HFFc6 (cell line): Measurements from ENCODE around the gene ULBP1. TPM values are rescaled to one million over a fixed set of nuclear protein-coding genes. Genes with fewer than 3 reads are reported as not detected.
A peak's percentile ranks its signal among the peaks of the same experiment; 100 is the strongest.
"Not testable (repeated sequence)": the region's sequence is repeated elsewhere in the genome, so short reads cannot be mapped to it uniquely, and the experiment has no call there.

Experiments used
- DNase-seq: peaks from one replicate; pipeline ENCODE4 v3.0.0-alpha.2; 2018
- H3K27ac Mint-ChIP-seq: 2 replicates; pipeline ENCODE4 v1.8.0; 2020; ENCODE audit warnings: mild to moderate bottlenecking, mixed read lengths
- H3K27me3 Mint-ChIP-seq: 2 replicates; pipeline ENCODE4 v1.8.0; 2021; ENCODE audit warnings: mild to moderate bottlenecking, moderate library complexity, mixed read lengths; ENCODE audit not compliant: insufficient read depth
- H3K36me3 Mint-ChIP-seq: 2 replicates; pipeline ENCODE4 v1.8.0; 2021; ENCODE audit warnings: low read depth, mixed read lengths
- H3K4me1 Mint-ChIP-seq: 2 replicates; pipeline ENCODE4 v1.8.0; 2020; ENCODE audit warnings: low read depth, mixed read lengths
- H3K4me3 Mint-ChIP-seq: 2 replicates; pipeline ENCODE4 v1.8.0; 2020; ENCODE audit warnings: mild to moderate bottlenecking, moderate library complexity, mixed read lengths
- H3K9me3 Mint-ChIP-seq: 2 replicates; pipeline ENCODE4 v1.8.0; 2020; ENCODE audit warnings: mild to moderate bottlenecking, mixed read lengths
- CTCF ChIP-seq: fragments of 200-600 bp; sonication (generic); IDR thresholded peaks from 2 replicates; pipeline ENCODE4 v1.5.0; 2021; ENCODE audit warnings: antibody characterized with exemption, mild to moderate bottlenecking
- total RNA-seq, 6 experiments: library from RNA; stranded (reverse); fragmentation: NEBNext Ultra II Directional; extraction: Animal tissue kit (Norgen Biotek cat#: 25700); gene quantifications; 2 replicates in 1 of 6; 3 replicates in 5 of 6; pipeline ENCODE4 v1.2.3, GENCODE V29; 2021

ULBP1 gene
- total RNA-seq, 6 experiments from 2014 or later = 8.6 to 12.7 (median 9.8) TPM

- Mint-ChIP-seq H3K9me3 (no peaks in the 10 kb centered on the region), H3K27me3 (peaks cover 43% of the 10 kb centered on the region), H3K27ac (no peak overlapping the region), H3K4me1 (peaks cover 10% of the 10 kb centered on the region), H3K4me3 (no peak overlapping the region), H3K36me3 (no peaks in the 10 kb centered on the region)
- peak; percentile 52 for DNase-seq
- peak; percentile 85 for TF ChIP-seq CTCF
Observed at GRCh38 chr6:150016324-150017185, 52.8 kb downstream of the ULBP1 start.

GRCh38 chr6:150017186-150017521, 53.4 kb downstream of the ULBP1 start:
- H3K9me3 Mint-ChIP-seq, H3K4me3 Mint-ChIP-seq, DNase-seq, H3K36me3 Mint-ChIP-seq, H3K27ac Mint-ChIP-seq: not testable (repeated sequence)
- peak; percentile 61 for TF ChIP-seq CTCF
- H3K4me1 Mint-ChIP-seq = peaks cover 10% of the 10 kb centered on the region
- H3K27me3 Mint-ChIP-seq = peaks cover 43% of the 10 kb centered on the region

GRCh38 chr6:150018846-150019580, 55.3 kb downstream of the ULBP1 start:
- H3K27ac Mint-ChIP-seq = no peak overlapping the region
- H3K36me3 Mint-ChIP-seq = no peaks in the 10 kb centered on the region
- no peak for TF ChIP-seq CTCF
- H3K27me3 Mint-ChIP-seq = peaks cover 32% of the 10 kb centered on the region
- peaks cover 7% of the 10 kb centered on the region for H3K4me1 Mint-ChIP-seq
- H3K4me3 Mint-ChIP-seq = no peak overlapping the region
- DNase-seq = no peak
- H3K9me3 Mint-ChIP-seq = no peaks in the 10 kb centered on the region

GRCh38 chr6:150021870-150022269, 58.1 kb downstream of the ULBP1 start:
- peaks cover 32% of the 10 kb centered on the region for H3K27me3 Mint-ChIP-seq
- H3K9me3 Mint-ChIP-seq, H3K4me1 Mint-ChIP-seq, H3K36me3 Mint-ChIP-seq, H3K4me3 Mint-ChIP-seq, H3K27ac Mint-ChIP-seq, DNase-seq: not testable (repeated sequence)

Other genes with a start within 250 kb of the ULBP1 start
- 10 to 100 TPM; 17.8 to 22.2 (median 20.1) TPM for gene LATS1, start 245.8 kb upstream of the ULBP1 start, total RNA-seq
- gene NUP43, start 217.4 kb upstream of the ULBP1 start, total RNA-seq = 10 to 100 TPM; 29.6 to 43.3 (median 37.2) TPM
- 100 to 1,000 TPM in 5 of 6 experiments, 10 to 100 TPM in 1; 99.7 to 126 (median 112) TPM for gene PCMT1, start 214.2 kb upstream of the ULBP1 start, total RNA-seq
- 10 to 100 TPM; 27.4 to 34.6 (median 30.4) TPM for gene LRP11, start 99.6 kb upstream of the ULBP1 start, total RNA-seq
- under 1 TPM in 5 of 6 experiments, not detected in 1; 0.14 to 0.41 (median 0.26) TPM for gene RAET1E, start 65.8 kb upstream of the ULBP1 start, total RNA-seq
- gene RAET1G, start 40.8 kb upstream of the ULBP1 start, total RNA-seq = 1 to 10 TPM in 2 of 6 experiments, under 1 TPM in 4; 0.64 to 1.1 (median 0.83) TPM
- 10 to 100 TPM; 16.2 to 23.2 (median 19.4) TPM for gene ULBP2, start 21.9 kb upstream of the ULBP1 start, total RNA-seq
- not detected for gene RAET1L, start 61.6 kb downstream of the ULBP1 start, total RNA-seq
- 10 to 100 TPM; 11.2 to 15.8 (median 12.7) TPM for gene ULBP3, start 105.2 kb downstream of the ULBP1 start, total RNA-seq
- under 1 TPM in 1 of 6 experiments, not detected in 5; 0.17 TPM for gene PPP1R14C, start 179.1 kb downstream of the ULBP1 start, total RNA-seq